SK-N-SH (cell line): ENCODE measurements around the gene TMEM245.

Source experiments
- CHD2 ChIP-seq: fragments of 150-350 bp; IDR thresholded peaks from 2 replicates; pipeline ENCODE4 v1.6.1; 2018; ENCODE audit warnings: low read length; ENCODE audit not compliant: partially characterized antibody
- EP300 ChIP-seq, 2 experiments: IDR thresholded peaks; 2 replicates each; pipeline versions ENCODE4 v1.4.0 to v1.6.1; 2012; ENCODE audit warnings: borderline replicate concordance in 1 of 2, low read depth in 1 of 2, low read length in 1 of 2
- EZH2phosphoT487 ChIP-seq: fragments of 200-600 bp; sonication (generic); IDR thresholded peaks from 2 replicates; pipeline ENCODE4 v1.6.1; 2017; ENCODE audit warnings: low read depth, mixed run types, mild to moderate bottlenecking, antibody characterized with exemption, moderate library complexity, borderline replicate concordance
- RCOR1 ChIP-seq: fragments of 150-350 bp; IDR thresholded peaks from 2 replicates; pipeline ENCODE4 v1.6.1; 2017; ENCODE audit warnings: antibody characterized with exemption, low read length
- TAF1 ChIP-seq: IDR thresholded peaks from 2 replicates; pipeline ENCODE4 v1.6.1; 2012; ENCODE audit warnings: low read depth, mild to moderate bottlenecking, low read length, moderate library complexity, borderline replicate concordance
- TF ChIP-seq, protein P1 (sequence below): fragments of 150-350 bp; IDR thresholded peaks from 2 replicates; pipeline ENCODE4 v1.6.1; 2016; ENCODE audit warnings: mild to moderate bottlenecking, low read depth, low read length
- TF ChIP-seq, protein P2 (sequence below): fragments of 200-600 bp; sonication (generic); IDR thresholded peaks from 2 replicates; pipeline ENCODE4 v1.6.1; 2017; ENCODE audit warnings: antibody characterized with exemption, mild to moderate bottlenecking, moderate library complexity
- TF ChIP-seq, protein P3 (sequence below): IDR thresholded peaks from 2 replicates; pipeline ENCODE4 v1.4.0; 2012; ENCODE audit warnings: low read depth, borderline replicate concordance
- TF ChIP-seq, protein P4 (sequence below): IDR thresholded peaks from 2 replicates; pipeline ENCODE4 v1.4.0; 2012; ENCODE audit warnings: low read depth
- TF ChIP-seq, protein P5 (sequence below): IDR thresholded peaks from 2 replicates; pipeline ENCODE4; 2012

DNA sequence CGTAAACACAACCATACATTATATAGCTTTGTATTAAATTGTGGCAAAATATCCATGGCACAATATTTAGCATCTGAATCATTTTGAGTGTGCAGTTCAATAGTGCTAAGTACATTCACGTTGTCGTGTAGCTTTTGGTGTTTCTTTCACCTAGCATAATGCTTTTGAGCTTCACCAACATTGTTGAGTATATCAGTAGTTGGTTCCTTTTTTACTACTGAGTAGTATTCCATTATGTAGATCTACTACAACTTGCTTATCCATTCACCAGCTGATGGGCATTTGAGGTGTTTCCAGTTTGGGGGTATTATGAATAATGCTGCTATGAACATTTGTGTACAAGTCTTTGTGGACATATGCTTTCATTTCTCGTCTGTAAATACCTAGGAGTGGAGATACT lies 79.2 kb downstream of the TMEM245 start:
- TF ChIP-seq, protein P1, sequence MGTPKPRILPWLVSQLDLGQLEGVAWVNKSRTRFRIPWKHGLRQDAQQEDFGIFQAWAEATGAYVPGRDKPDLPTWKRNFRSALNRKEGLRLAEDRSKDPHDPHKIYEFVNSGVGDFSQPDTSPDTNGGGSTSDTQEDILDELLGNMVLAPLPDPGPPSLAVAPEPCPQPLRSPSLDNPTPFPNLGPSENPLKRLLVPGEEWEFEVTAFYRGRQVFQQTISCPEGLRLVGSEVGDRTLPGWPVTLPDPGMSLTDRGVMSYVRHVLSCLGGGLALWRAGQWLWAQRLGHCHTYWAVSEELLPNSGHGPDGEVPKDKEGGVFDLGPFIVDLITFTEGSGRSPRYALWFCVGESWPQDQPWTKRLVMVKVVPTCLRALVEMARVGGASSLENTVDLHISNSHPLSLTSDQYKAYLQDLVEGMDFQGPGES: no peak
- TF ChIP-seq, protein P2, sequence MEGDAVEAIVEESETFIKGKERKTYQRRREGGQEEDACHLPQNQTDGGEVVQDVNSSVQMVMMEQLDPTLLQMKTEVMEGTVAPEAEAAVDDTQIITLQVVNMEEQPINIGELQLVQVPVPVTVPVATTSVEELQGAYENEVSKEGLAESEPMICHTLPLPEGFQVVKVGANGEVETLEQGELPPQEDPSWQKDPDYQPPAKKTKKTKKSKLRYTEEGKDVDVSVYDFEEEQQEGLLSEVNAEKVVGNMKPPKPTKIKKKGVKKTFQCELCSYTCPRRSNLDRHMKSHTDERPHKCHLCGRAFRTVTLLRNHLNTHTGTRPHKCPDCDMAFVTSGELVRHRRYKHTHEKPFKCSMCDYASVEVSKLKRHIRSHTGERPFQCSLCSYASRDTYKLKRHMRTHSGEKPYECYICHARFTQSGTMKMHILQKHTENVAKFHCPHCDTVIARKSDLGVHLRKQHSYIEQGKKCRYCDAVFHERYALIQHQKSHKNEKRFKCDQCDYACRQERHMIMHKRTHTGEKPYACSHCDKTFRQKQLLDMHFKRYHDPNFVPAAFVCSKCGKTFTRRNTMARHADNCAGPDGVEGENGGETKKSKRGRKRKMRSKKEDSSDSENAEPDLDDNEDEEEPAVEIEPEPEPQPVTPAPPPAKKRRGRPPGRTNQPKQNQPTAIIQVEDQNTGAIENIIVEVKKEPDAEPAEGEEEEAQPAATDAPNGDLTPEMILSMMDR: no peak
- TF ChIP-seq, protein P3, sequence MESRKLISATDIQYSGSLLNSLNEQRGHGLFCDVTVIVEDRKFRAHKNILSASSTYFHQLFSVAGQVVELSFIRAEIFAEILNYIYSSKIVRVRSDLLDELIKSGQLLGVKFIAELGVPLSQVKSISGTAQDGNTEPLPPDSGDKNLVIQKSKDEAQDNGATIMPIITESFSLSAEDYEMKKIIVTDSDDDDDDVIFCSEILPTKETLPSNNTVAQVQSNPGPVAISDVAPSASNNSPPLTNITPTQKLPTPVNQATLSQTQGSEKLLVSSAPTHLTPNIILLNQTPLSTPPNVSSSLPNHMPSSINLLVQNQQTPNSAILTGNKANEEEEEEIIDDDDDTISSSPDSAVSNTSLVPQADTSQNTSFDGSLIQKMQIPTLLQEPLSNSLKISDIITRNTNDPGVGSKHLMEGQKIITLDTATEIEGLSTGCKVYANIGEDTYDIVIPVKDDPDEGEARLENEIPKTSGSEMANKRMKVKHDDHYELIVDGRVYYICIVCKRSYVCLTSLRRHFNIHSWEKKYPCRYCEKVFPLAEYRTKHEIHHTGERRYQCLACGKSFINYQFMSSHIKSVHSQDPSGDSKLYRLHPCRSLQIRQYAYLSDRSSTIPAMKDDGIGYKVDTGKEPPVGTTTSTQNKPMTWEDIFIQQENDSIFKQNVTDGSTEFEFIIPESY: no peak
- no peak for TF ChIP-seq RCOR1
- TF ChIP-seq, protein P4, sequence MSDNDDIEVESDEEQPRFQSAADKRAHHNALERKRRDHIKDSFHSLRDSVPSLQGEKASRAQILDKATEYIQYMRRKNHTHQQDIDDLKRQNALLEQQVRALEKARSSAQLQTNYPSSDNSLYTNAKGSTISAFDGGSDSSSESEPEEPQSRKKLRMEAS: no peak
- TF ChIP-seq EP300 (IDR thresholded peaks at IDR 0.05; ENCODE audit: borderline replicate concordance in 1 of 2, low read depth in 1 of 2, low read length in 1 of 2): no peak
- TF ChIP-seq, protein P5, sequence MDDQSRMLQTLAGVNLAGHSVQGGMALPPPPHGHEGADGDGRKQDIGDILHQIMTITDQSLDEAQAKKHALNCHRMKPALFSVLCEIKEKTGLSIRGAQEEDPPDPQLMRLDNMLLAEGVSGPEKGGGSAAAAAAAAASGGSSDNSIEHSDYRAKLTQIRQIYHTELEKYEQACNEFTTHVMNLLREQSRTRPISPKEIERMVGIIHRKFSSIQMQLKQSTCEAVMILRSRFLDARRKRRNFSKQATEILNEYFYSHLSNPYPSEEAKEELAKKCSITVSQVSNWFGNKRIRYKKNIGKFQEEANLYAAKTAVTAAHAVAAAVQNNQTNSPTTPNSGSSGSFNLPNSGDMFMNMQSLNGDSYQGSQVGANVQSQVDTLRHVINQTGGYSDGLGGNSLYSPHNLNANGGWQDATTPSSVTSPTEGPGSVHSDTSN: no peak
- TF ChIP-seq EZH2phosphoT487: no peak
- no peak for TF ChIP-seq TAF1
- TF ChIP-seq CHD2: no peak
